Upper lobe of left lung (tissue), 6 donors: ENCODE data around the gene NKAIN2. TPM values are rescaled to one million over a fixed set of nuclear protein-coding genes. Genes with fewer than 3 reads are reported as not detected.

Source experiments
- ATAC-seq, 2 donors: fragments of 200-7000 bp; cut with Tn5 transposase; one replicate each; pipeline ENCODE4 v1.9.1; 2022; ENCODE audit warnings: mild to moderate bottlenecking in 2 of 2, moderate library complexity in 2 of 2; ENCODE audit not compliant: low FRiP score in 2 of 2
- DNase-seq, 2 donors: peaks; one replicate each; pipeline ENCODE4 v3.0.0-alpha.2; 2019 to 2020
- H3K27ac ChIP-seq, 4 donors: fragments of 200-600 bp; sonication (generic); one replicate each; pipeline ENCODE4 v1.5.1; 2016 to 2019
- H3K27me3 ChIP-seq, 4 donors: fragments of 200-600 bp; sonication (generic); one replicate each; pipeline ENCODE4 v1.5.1; 2017 to 2019
- H3K36me3 ChIP-seq, 4 donors: fragments of 200-600 bp; sonication (generic); one replicate each; pipeline ENCODE4 v1.5.1; 2016 to 2019
- H3K4me1 ChIP-seq, 4 donors: fragments of 200-600 bp; sonication (generic); one replicate each; pipeline ENCODE4 v1.5.1; 2018 to 2019
- H3K4me3 ChIP-seq, 4 donors: fragments of 200-600 bp; sonication (generic); one replicate each; pipeline ENCODE4 v1.5.1; 2017 to 2019; ENCODE audit warnings: mild to moderate bottlenecking in 2 of 4, moderate library complexity in 1 of 4
- H3K9me3 ChIP-seq, 4 donors: fragments of 200-600 bp; sonication (generic); one replicate each; pipeline ENCODE4 v1.5.1; 2018 to 2019
- CTCF ChIP-seq, 6 experiments: fragments of 450-650 bp in 4 of 6; fragments of 200-600 bp in 2 of 6; sonication (generic) in 2 of 6; IDR thresholded peaks; one replicate each; pipeline ENCODE4 v1.5.1; 2016 to 2019; ENCODE audit warnings: antibody characterized with exemption in 6 of 6
- EP300 ChIP-seq, 4 donors: sonication (generic); formaldehyde crosslinking; IDR thresholded peaks; one replicate each; pipeline ENCODE4 v1.5.1; 2017; ENCODE audit warnings: antibody characterized with exemption in 4 of 4, control low read depth in 2 of 4
- POLR2A ChIP-seq, 4 donors: fragments of 450-650 bp; IDR thresholded peaks; one replicate each; pipeline ENCODE4 v1.5.1; 2016 to 2017; ENCODE audit warnings: antibody characterized with exemption in 4 of 4, mild to moderate bottlenecking in 2 of 4
- POLR2AphosphoS5 ChIP-seq, 2 donors: sonication (generic); formaldehyde crosslinking; IDR thresholded peaks; one replicate each; pipeline ENCODE4 v1.5.1; 2017; ENCODE audit warnings: antibody characterized with exemption in 2 of 2
- WGBS, 2 donors: methylation state at CpG; one replicate each; pipeline ENCODE4 v1.1.5; 2017 to 2018; 5-methylcytosine and 5-hydroxymethylcytosine counted together
- total RNA-seq, 6 donors: library from RNA; depleted of rRNA in 4 of 6; stranded (reverse); fragments of >200 nt in 4 of 6; gene quantifications; one replicate each; pipeline versions ENCODE4 v1.1.0 to v1.2.1, GENCODE V29; 2016 to 2021
- donor health status: DM: no; HTN: no; CAD: no; lungs with moderate emphysema.
- donor health status: DM: no; HTN: yes; CAD: no; lungs with severe emphysema.

The NKAIN2 gene
- total RNA-seq, 6 donors from 2014 or later = 0.13 to 0.20 TPM; not detected in 4

GRCh38 chr6:124854338-124854922 is 1050.8 kb downstream of the NKAIN2 start:
- ATAC-seq (no peak), DNase-seq (no peak)
- no peaks in the 10 kb centered on the region for H3K27me3 ChIP-seq
- no peak overlapping the region for H3K4me3 ChIP-seq
- no peak overlapping the region for H3K27ac ChIP-seq
- WGBS, 2 donors = 82 to 89% methylated on average over 1 of the region's 1 CpG
- no peaks in the 10 kb centered on the region for H3K4me1 ChIP-seq
- no peaks in the 10 kb centered on the region for H3K9me3 ChIP-seq
- TF ChIP-seq EP300 (IDR thresholded peaks at IDR 0.05) = no peak
- no peak for TF ChIP-seq POLR2A (IDR thresholded peaks at IDR 0.05)
- no peak for TF ChIP-seq CTCF (IDR thresholded peaks at IDR 0.05)
- no peak for TF ChIP-seq POLR2AphosphoS5 (IDR thresholded peaks at IDR 0.05)
- no peaks in the 10 kb centered on the region for H3K36me3 ChIP-seq

GRCh38 chr6:124857746-124858145 is 1054.1 kb downstream of the NKAIN2 start:
- WGBS, 2 donors = 52 to 62% methylated on average over 3 of the region's 3 CpGs
- H3K36me3 ChIP-seq = no peaks in the 10 kb centered on the region
- no peak for DNase-seq
- H3K4me1 ChIP-seq = no peaks in the 10 kb centered on the region
- H3K27me3 ChIP-seq = no peaks in the 10 kb centered on the region
- no peak for ATAC-seq
- no peaks in the 10 kb centered on the region for H3K9me3 ChIP-seq
- no peak overlapping the region for H3K4me3 ChIP-seq
- TF ChIP-seq POLR2A (IDR thresholded peaks at IDR 0.05) = no peak
- no peak for TF ChIP-seq POLR2AphosphoS5 (IDR thresholded peaks at IDR 0.05)
- no peak for TF ChIP-seq CTCF (IDR thresholded peaks at IDR 0.05)
- no peak for TF ChIP-seq EP300 (IDR thresholded peaks at IDR 0.05)
- no peak overlapping the region for H3K27ac ChIP-seq

GRCh38 chr6:124858564-124858963 is 1054.9 kb downstream of the NKAIN2 start:
- 59 to 71% methylated on average over 3 of the region's 3 CpGs for WGBS, 2 donors
- Histone ChIP-seq H3K36me3 (no peaks in the 10 kb centered on the region), H3K27ac (no peak overlapping the region), H3K27me3 (no peaks in the 10 kb centered on the region), H3K9me3 (no peaks in the 10 kb centered on the region), H3K4me3 (no peak overlapping the region), H3K4me1 (no peaks in the 10 kb centered on the region)
- no peak for DNase-seq
- no peak for ATAC-seq
- TF ChIP-seq POLR2A (IDR thresholded peaks at IDR 0.05) (no peak), EP300 (IDR thresholded peaks at IDR 0.05) (no peak), POLR2AphosphoS5 (IDR thresholded peaks at IDR 0.05) (no peak), CTCF (IDR thresholded peaks at IDR 0.05) (no peak)

- no peak overlapping the region for H3K27ac ChIP-seq
- no peak for ATAC-seq
- DNase-seq = no peak
- no peaks in the 10 kb centered on the region for H3K36me3 ChIP-seq
- 99 to 100% methylated on average over 1 of the region's 1 CpG for WGBS, 2 donors
- H3K27me3 ChIP-seq = no peaks in the 10 kb centered on the region
- H3K9me3 ChIP-seq = no peaks in the 10 kb centered on the region
- H3K4me1 ChIP-seq = no peaks in the 10 kb centered on the region
- no peak overlapping the region for H3K4me3 ChIP-seq
- no peak for TF ChIP-seq POLR2AphosphoS5 (IDR thresholded peaks at IDR 0.05)
- TF ChIP-seq EP300 (IDR thresholded peaks at IDR 0.05) = no peak
- no peak for TF ChIP-seq POLR2A (IDR thresholded peaks at IDR 0.05)
- TF ChIP-seq CTCF (IDR thresholded peaks at IDR 0.05) = no peak
Measured at GRCh38 chr6:124859366-124859765, 1055.7 kb downstream of the NKAIN2 start.

- H3K9me3 ChIP-seq = no peaks in the 10 kb centered on the region
- no peaks in the 10 kb centered on the region for H3K36me3 ChIP-seq
- no peak overlapping the region for H3K4me3 ChIP-seq
- ATAC-seq (no peak), DNase-seq (no peak)
- H3K27me3 ChIP-seq = no peaks in the 10 kb centered on the region
- WGBS, 2 donors = 75 to 78% methylated on average over 1 of the region's 1 CpG
- TF ChIP-seq POLR2AphosphoS5 (IDR thresholded peaks at IDR 0.05) (no peak), CTCF (IDR thresholded peaks at IDR 0.05) (no peak), EP300 (IDR thresholded peaks at IDR 0.05) (no peak), POLR2A (IDR thresholded peaks at IDR 0.05) (no peak)
- H3K4me1 ChIP-seq = no peaks in the 10 kb centered on the region
- H3K27ac ChIP-seq = no peak overlapping the region
Measured at GRCh38 chr6:124866040-124866439, 1062.4 kb downstream of the NKAIN2 start.
